ENCODE results near the gene JAM3.
"Not testable (repeated sequence)": the region's sequence is repeated elsewhere in the genome, so short reads cannot be mapped to it uniquely, and the experiment has no call there.

The JAM3 gene

GRCh38 chr11:134079317-134079716 is 10.4 kb downstream of the JAM3 start:
- no peaks in the 10 kb centered on the region for H3F3A ChIP-seq (ENCODE audit: insufficient read depth, low read length)
- no peak overlapping the region for H2AFZ ChIP-seq (ENCODE audit: low read length)
- H3K4me2 ChIP-seq (ENCODE audit: low read depth, low read length): no peak overlapping the region
- H3K27ac ChIP-seq (ENCODE audit: low read length): no peak overlapping the region
- no peak for TF ChIP-seq EZH2 (optimal IDR thresholded peaks at IDR 0.05; ENCODE audit: low read depth, low read length)
- no peak for TF ChIP-seq CTCF (IDR thresholded peaks at IDR 0.05; ENCODE audit: low read length)
- TF ChIP-seq EZH2phosphoT487 (IDR thresholded peaks at IDR 0.05; ENCODE audit: low read length): no peak
- H3K36me3 ChIP-seq (replicated peaks; ENCODE audit: insufficient read depth, low read length): no peaks in the 10 kb centered on the region
- H3K4me3 ChIP-seq (ENCODE audit: low read length): no peak overlapping the region
- no peak overlapping the region for H3K9ac ChIP-seq (ENCODE audit: low read length)
- no peaks in the 10 kb centered on the region for H3K27me3 ChIP-seq (replicated peaks; ENCODE audit: insufficient read depth, low read length)
- no peak for DNase-seq
- no peaks in the 10 kb centered on the region for H4K20me1 ChIP-seq (ENCODE audit: insufficient read depth, low read length)
- H3K4me1 ChIP-seq (ENCODE audit: low read length): no peaks in the 10 kb centered on the region
- H3K79me2 ChIP-seq (ENCODE audit: low read length): no peaks in the 10 kb centered on the region
- no peaks in the 10 kb centered on the region for H3K9me2 ChIP-seq (replicated peaks; ENCODE audit: insufficient read depth, low read length)
- H3K9me3 ChIP-seq (replicated peaks; ENCODE audit: insufficient read depth, low read length): no peaks in the 10 kb centered on the region

- not testable (repeated sequence) for H3K4me1 ChIP-seq (ENCODE audit: low read length); H3K9ac ChIP-seq (ENCODE audit: low read length); H3K27me3 ChIP-seq (replicated peaks; ENCODE audit: insufficient read depth, low read length); H3K36me3 ChIP-seq (replicated peaks; ENCODE audit: insufficient read depth, low read length); H4K20me1 ChIP-seq (ENCODE audit: insufficient read depth, low read length); H3F3A ChIP-seq (ENCODE audit: insufficient read depth, low read length); H3K9me3 ChIP-seq (replicated peaks; ENCODE audit: insufficient read depth, low read length); H3K79me2 ChIP-seq (ENCODE audit: low read length); H3K9me2 ChIP-seq (replicated peaks; ENCODE audit: insufficient read depth, low read length); H2AFZ ChIP-seq (ENCODE audit: low read length); H3K4me2 ChIP-seq (ENCODE audit: low read depth, low read length); H3K27ac ChIP-seq (ENCODE audit: low read length); H3K4me3 ChIP-seq (ENCODE audit: low read length); DNase-seq
Measured at GRCh38 chr11:134081258-134081657, 12.4 kb downstream of the JAM3 start.

- Histone ChIP-seq H2AFZ (ENCODE audit: low read length) (no peak overlapping the region), H3K79me2 (ENCODE audit: low read length) (no peaks in the 10 kb centered on the region)
Measured at GRCh38 chr11:134082990-134083389, 14.1 kb downstream of the JAM3 start.

GRCh38 chr11:134086376-134086775 is 17.5 kb downstream of the JAM3 start:
- Histone ChIP-seq H3F3A (ENCODE audit: insufficient read depth, low read length) (no peaks in the 10 kb centered on the region), H3K79me2 (ENCODE audit: low read length) (no peaks in the 10 kb centered on the region), H3K27me3 (replicated peaks; ENCODE audit: insufficient read depth, low read length) (no peaks in the 10 kb centered on the region), H4K20me1 (ENCODE audit: insufficient read depth, low read length) (no peaks in the 10 kb centered on the region), H3K4me2 (ENCODE audit: low read depth, low read length) (no peak overlapping the region), H3K9me2 (replicated peaks; ENCODE audit: insufficient read depth, low read length) (no peaks in the 10 kb centered on the region), H3K4me3 (ENCODE audit: low read length) (no peak overlapping the region), H3K36me3 (replicated peaks; ENCODE audit: insufficient read depth, low read length) (no peaks in the 10 kb centered on the region), H2AFZ (ENCODE audit: low read length) (no peak overlapping the region), H3K27ac (ENCODE audit: low read length) (no peak overlapping the region), H3K9me3 (replicated peaks; ENCODE audit: insufficient read depth, low read length) (no peaks in the 10 kb centered on the region), H3K9ac (ENCODE audit: low read length) (no peak overlapping the region), H3K4me1 (ENCODE audit: low read length) (no peaks in the 10 kb centered on the region)
- DNase-seq: no peak
- TF ChIP-seq CTCF (IDR thresholded peaks at IDR 0.05; ENCODE audit: low read length): no peak
- TF ChIP-seq EZH2phosphoT487 (IDR thresholded peaks at IDR 0.05; ENCODE audit: low read length): no peak
- no peak for TF ChIP-seq EZH2 (optimal IDR thresholded peaks at IDR 0.05; ENCODE audit: low read depth, low read length)

More at GRCh38 chr11:134082990-134083389, 14.1 kb downstream of the JAM3 start:
- Histone ChIP-seq H3K9me3 (replicated peaks; ENCODE audit: insufficient read depth, low read length) (no peaks in the 10 kb centered on the region), H3F3A (ENCODE audit: insufficient read depth, low read length) (no peaks in the 10 kb centered on the region), H3K4me2 (ENCODE audit: low read depth, low read length) (no peak overlapping the region), H3K4me3 (ENCODE audit: low read length) (no peak overlapping the region), H3K9ac (ENCODE audit: low read length) (no peak overlapping the region), H4K20me1 (ENCODE audit: insufficient read depth, low read length) (no peaks in the 10 kb centered on the region), H3K4me1 (ENCODE audit: low read length) (no peaks in the 10 kb centered on the region), H3K9me2 (replicated peaks; ENCODE audit: insufficient read depth, low read length) (no peaks in the 10 kb centered on the region), H3K36me3 (replicated peaks; ENCODE audit: insufficient read depth, low read length) (no peaks in the 10 kb centered on the region), H3K27ac (ENCODE audit: low read length) (no peak overlapping the region), H3K27me3 (replicated peaks; ENCODE audit: insufficient read depth, low read length) (no peaks in the 10 kb centered on the region)
- no peak for DNase-seq
- TF ChIP-seq CTCF (IDR thresholded peaks at IDR 0.05; ENCODE audit: low read length): no peak
- no peak for TF ChIP-seq EZH2phosphoT487 (IDR thresholded peaks at IDR 0.05; ENCODE audit: low read length)
- TF ChIP-seq EZH2 (optimal IDR thresholded peaks at IDR 0.05; ENCODE audit: low read depth, low read length): no peak

- H3K4me2 ChIP-seq (ENCODE audit: low read depth, low read length); H3K27me3 ChIP-seq (replicated peaks; ENCODE audit: insufficient read depth, low read length); H3K4me1 ChIP-seq (ENCODE audit: low read length); H3K79me2 ChIP-seq (ENCODE audit: low read length); H3K27ac ChIP-seq (ENCODE audit: low read length); DNase-seq; H4K20me1 ChIP-seq (ENCODE audit: insufficient read depth, low read length); H3K4me3 ChIP-seq (ENCODE audit: low read length); H3K9ac ChIP-seq (ENCODE audit: low read length); H3F3A ChIP-seq (ENCODE audit: insufficient read depth, low read length); H3K36me3 ChIP-seq (replicated peaks; ENCODE audit: insufficient read depth, low read length); H3K9me3 ChIP-seq (replicated peaks; ENCODE audit: insufficient read depth, low read length); H3K9me2 ChIP-seq (replicated peaks; ENCODE audit: insufficient read depth, low read length); H2AFZ ChIP-seq (ENCODE audit: low read length): not testable (repeated sequence)
Measured at GRCh38 chr11:134092006-134092405, 23.1 kb downstream of the JAM3 start.
